Upper lobe of left lung (tissue), 4 donors: ENCODE results near the gene GLP2R.

Source experiments
- EP300 ChIP-seq, 4 donors: sonication (generic); formaldehyde crosslinking; IDR thresholded peaks; one replicate each; pipeline ENCODE4 v1.5.1; 2017; ENCODE audit warnings: antibody characterized with exemption in 4 of 4, control low read depth in 2 of 4
- POLR2A ChIP-seq, 4 donors: fragments of 450-650 bp; IDR thresholded peaks; one replicate each; pipeline ENCODE4 v1.5.1; 2016 to 2017; ENCODE audit warnings: antibody characterized with exemption in 4 of 4, mild to moderate bottlenecking in 2 of 4
- POLR2AphosphoS5 ChIP-seq, 2 donors: sonication (generic); formaldehyde crosslinking; IDR thresholded peaks; one replicate each; pipeline ENCODE4 v1.5.1; 2017; ENCODE audit warnings: antibody characterized with exemption in 2 of 2
- TF ChIP-seq, protein P1 (sequence below), 6 experiments: fragments of 450-650 bp in 4 of 6; fragments of 200-600 bp in 2 of 6; sonication (generic) in 2 of 6; IDR thresholded peaks; one replicate each; pipeline ENCODE4 v1.5.1; 2016 to 2019; ENCODE audit warnings: antibody characterized with exemption in 6 of 6

DNA sequence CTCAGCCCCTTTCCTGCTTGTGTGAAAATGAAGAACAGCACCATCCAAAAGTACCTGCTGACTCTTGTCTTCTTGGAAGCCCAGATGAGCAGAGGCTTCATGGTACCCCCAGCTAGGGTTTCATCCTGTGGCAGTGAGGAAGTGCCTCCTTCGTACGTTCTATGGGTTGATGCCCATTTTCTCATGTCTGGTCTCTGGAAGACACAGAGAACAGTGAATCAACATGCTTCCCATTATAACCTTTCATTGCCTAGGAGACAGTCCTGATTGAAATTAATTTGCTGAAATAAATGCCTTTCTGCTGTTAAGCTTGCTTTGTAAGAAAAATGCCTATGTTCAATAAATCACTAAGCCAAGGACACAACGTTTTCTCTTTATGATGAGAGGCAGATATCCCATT, 42.8 kb downstream of the GLP2R start:
- TF ChIP-seq POLR2A (IDR thresholded peaks at IDR 0.05) (no peak), POLR2AphosphoS5 (IDR thresholded peaks at IDR 0.05) (no peak), EP300 (IDR thresholded peaks at IDR 0.05) (no peak)
- TF ChIP-seq, protein P1, sequence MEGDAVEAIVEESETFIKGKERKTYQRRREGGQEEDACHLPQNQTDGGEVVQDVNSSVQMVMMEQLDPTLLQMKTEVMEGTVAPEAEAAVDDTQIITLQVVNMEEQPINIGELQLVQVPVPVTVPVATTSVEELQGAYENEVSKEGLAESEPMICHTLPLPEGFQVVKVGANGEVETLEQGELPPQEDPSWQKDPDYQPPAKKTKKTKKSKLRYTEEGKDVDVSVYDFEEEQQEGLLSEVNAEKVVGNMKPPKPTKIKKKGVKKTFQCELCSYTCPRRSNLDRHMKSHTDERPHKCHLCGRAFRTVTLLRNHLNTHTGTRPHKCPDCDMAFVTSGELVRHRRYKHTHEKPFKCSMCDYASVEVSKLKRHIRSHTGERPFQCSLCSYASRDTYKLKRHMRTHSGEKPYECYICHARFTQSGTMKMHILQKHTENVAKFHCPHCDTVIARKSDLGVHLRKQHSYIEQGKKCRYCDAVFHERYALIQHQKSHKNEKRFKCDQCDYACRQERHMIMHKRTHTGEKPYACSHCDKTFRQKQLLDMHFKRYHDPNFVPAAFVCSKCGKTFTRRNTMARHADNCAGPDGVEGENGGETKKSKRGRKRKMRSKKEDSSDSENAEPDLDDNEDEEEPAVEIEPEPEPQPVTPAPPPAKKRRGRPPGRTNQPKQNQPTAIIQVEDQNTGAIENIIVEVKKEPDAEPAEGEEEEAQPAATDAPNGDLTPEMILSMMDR (IDR thresholded peaks at IDR 0.05) = no peak
